ENCODE data around the gene BABAM2.

BABAM2 gene

GRCh38 chr2:28049416-28049815 lies 158.9 kb downstream of the BABAM2 start:
- no peak overlapping the region for H3K9ac ChIP-seq (ENCODE audit: low read length)
- H3K4me3 ChIP-seq (ENCODE audit: low read length): no peak overlapping the region
- H3K27ac ChIP-seq (ENCODE audit: low read length): no peak overlapping the region
- H3K4me2 ChIP-seq (ENCODE audit: low read depth, low read length): no peak overlapping the region
- no peaks in the 10 kb centered on the region for H3K9me2 ChIP-seq (replicated peaks; ENCODE audit: insufficient read depth, low read length)
- no peaks in the 10 kb centered on the region for H3K36me3 ChIP-seq (replicated peaks; ENCODE audit: insufficient read depth, low read length)
- no peaks in the 10 kb centered on the region for H3K4me1 ChIP-seq (ENCODE audit: low read length)
- no peak for DNase-seq
- H3K9me3 ChIP-seq (replicated peaks; ENCODE audit: insufficient read depth, low read length): no peaks in the 10 kb centered on the region
- H2AFZ ChIP-seq (ENCODE audit: low read length): no peak overlapping the region
- TF ChIP-seq CTCF (IDR thresholded peaks at IDR 0.05; ENCODE audit: low read length) (no peak), EZH2 (optimal IDR thresholded peaks at IDR 0.05; ENCODE audit: low read depth, low read length) (no peak), EZH2phosphoT487 (IDR thresholded peaks at IDR 0.05; ENCODE audit: low read length) (no peak)
- no peaks in the 10 kb centered on the region for H4K20me1 ChIP-seq (ENCODE audit: insufficient read depth, low read length)
- H3K79me2 ChIP-seq (ENCODE audit: low read length): no peaks in the 10 kb centered on the region
- no peaks in the 10 kb centered on the region for H3K27me3 ChIP-seq (replicated peaks; ENCODE audit: insufficient read depth, low read length)
- no peaks in the 10 kb centered on the region for H3F3A ChIP-seq (ENCODE audit: insufficient read depth, low read length)

GRCh38 chr2:28049899-28050298 lies 159.4 kb downstream of the BABAM2 start:
- no peaks in the 10 kb centered on the region for H3K9me3 ChIP-seq (replicated peaks; ENCODE audit: insufficient read depth, low read length)
- no peaks in the 10 kb centered on the region for H3K4me1 ChIP-seq (ENCODE audit: low read length)
- no peaks in the 10 kb centered on the region for H4K20me1 ChIP-seq (ENCODE audit: insufficient read depth, low read length)
- H3F3A ChIP-seq (ENCODE audit: insufficient read depth, low read length): no peaks in the 10 kb centered on the region
- no peak overlapping the region for H3K9ac ChIP-seq (ENCODE audit: low read length)
- H3K27me3 ChIP-seq (replicated peaks; ENCODE audit: insufficient read depth, low read length): no peaks in the 10 kb centered on the region
- no peak overlapping the region for H3K27ac ChIP-seq (ENCODE audit: low read length)
- TF ChIP-seq CTCF (IDR thresholded peaks at IDR 0.05; ENCODE audit: low read length): no peak
- no peak for TF ChIP-seq EZH2 (optimal IDR thresholded peaks at IDR 0.05; ENCODE audit: low read depth, low read length)
- TF ChIP-seq EZH2phosphoT487 (IDR thresholded peaks at IDR 0.05; ENCODE audit: low read length): no peak
- H3K79me2 ChIP-seq (ENCODE audit: low read length): no peaks in the 10 kb centered on the region
- H2AFZ ChIP-seq (ENCODE audit: low read length): no peak overlapping the region
- H3K36me3 ChIP-seq (replicated peaks; ENCODE audit: insufficient read depth, low read length): no peaks in the 10 kb centered on the region
- H3K4me2 ChIP-seq (ENCODE audit: low read depth, low read length): no peak overlapping the region
- no peak for DNase-seq
- H3K4me3 ChIP-seq (ENCODE audit: low read length): no peak overlapping the region
- no peaks in the 10 kb centered on the region for H3K9me2 ChIP-seq (replicated peaks; ENCODE audit: insufficient read depth, low read length)

GRCh38 chr2:28052691-28053090 lies 162.2 kb downstream of the BABAM2 start:
- Histone ChIP-seq H3K36me3 (replicated peaks; ENCODE audit: insufficient read depth, low read length) (no peaks in the 10 kb centered on the region), H3F3A (ENCODE audit: insufficient read depth, low read length) (no peaks in the 10 kb centered on the region), H3K9me3 (replicated peaks; ENCODE audit: insufficient read depth, low read length) (no peaks in the 10 kb centered on the region), H2AFZ (ENCODE audit: low read length) (no peak overlapping the region), H3K79me2 (ENCODE audit: low read length) (no peaks in the 10 kb centered on the region), H4K20me1 (ENCODE audit: insufficient read depth, low read length) (no peaks in the 10 kb centered on the region), H3K9ac (ENCODE audit: low read length) (no peak overlapping the region), H3K4me3 (ENCODE audit: low read length) (no peak overlapping the region), H3K27ac (ENCODE audit: low read length) (no peak overlapping the region), H3K27me3 (replicated peaks; ENCODE audit: insufficient read depth, low read length) (no peaks in the 10 kb centered on the region), H3K4me2 (ENCODE audit: low read depth, low read length) (no peak overlapping the region), H3K4me1 (ENCODE audit: low read length) (no peaks in the 10 kb centered on the region), H3K9me2 (replicated peaks; ENCODE audit: insufficient read depth, low read length) (no peaks in the 10 kb centered on the region)
- TF ChIP-seq CTCF (IDR thresholded peaks at IDR 0.05; ENCODE audit: low read length) (no peak), EZH2 (optimal IDR thresholded peaks at IDR 0.05; ENCODE audit: low read depth, low read length) (no peak), EZH2phosphoT487 (IDR thresholded peaks at IDR 0.05; ENCODE audit: low read length) (no peak)
- no peak for DNase-seq
